ENCODE results near the gene BEST1. TPM values are rescaled to one million over a fixed set of nuclear protein-coding genes. Genes with fewer than 3 reads are reported as not detected.
A peak's percentile ranks its signal among the peaks of the same experiment; 100 is the strongest.

Gene BEST1
- total and polyA plus RNA-seq, 2 of the 13 experiments (the other 11 are each of a cell fraction or from before 2014, with no cell fraction given) = 0.09 to 0.65 TPM

DNA sequence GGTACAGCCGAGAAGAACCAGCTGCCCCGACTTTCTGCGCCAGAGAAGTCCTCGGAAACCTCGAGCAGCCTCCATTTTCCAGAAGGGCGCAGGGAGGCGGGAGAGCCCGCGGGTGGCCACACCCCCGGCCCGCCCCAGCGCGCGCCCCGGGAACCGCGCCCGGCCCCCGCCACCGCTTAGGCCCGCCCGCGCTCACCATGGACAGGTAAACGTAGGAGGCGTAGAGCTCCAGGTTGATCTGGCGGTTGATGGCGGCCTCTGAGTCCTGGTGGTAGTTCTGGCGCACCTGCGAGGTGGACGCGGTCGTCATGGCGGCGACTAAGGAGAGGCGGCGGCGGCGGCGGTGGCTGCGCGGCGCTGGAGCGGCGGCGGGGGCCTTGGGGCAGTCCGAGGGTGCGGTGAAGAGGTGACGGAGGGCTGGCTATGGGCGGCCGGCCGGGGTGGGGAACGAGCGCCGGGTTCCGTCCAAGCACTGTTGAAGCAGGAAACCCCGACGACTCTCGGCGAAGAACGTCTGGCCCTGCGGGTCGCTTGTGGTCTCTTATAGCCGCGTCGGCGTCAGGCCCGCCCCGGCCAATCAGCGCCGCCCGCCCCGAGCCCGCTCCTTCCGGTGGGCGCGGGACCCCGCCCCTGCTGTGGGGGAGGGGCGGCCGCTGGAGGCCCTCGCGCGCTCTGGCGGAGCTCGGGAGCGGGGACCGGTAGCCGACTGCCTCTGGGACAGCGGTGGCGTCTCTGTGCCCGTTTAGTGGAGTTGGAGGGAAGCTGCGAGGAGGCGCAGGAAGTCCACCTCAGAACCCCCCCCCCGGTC lies 17.2 kb downstream of the BEST1 start, which contains the start of gene FTH1 (continued):
- TF ChIP-seq ZNF777 (CRISPR knock-in tag; IDR thresholded peaks at IDR 0.05) (peak; percentile 83), ZNF143 (CRISPR knock-in tag; IDR thresholded peaks at IDR 0.05) (no peak), PREB (CRISPR knock-in tag; IDR thresholded peaks at IDR 0.05) (no peak), AKAP8 (CRISPR knock-in tag; IDR thresholded peaks at IDR 0.05) (no peak), ZNF180 (CRISPR knock-in tag; IDR thresholded peaks at IDR 0.05; ENCODE audit: borderline replicate concordance, low read depth) (no peak), JDP2 (CRISPR knock-in tag; IDR thresholded peaks at IDR 0.05; ENCODE audit: borderline replicate concordance) (peak; percentile 79), ARNTL (CRISPR knock-in tag; IDR thresholded peaks at IDR 0.05) (no peak), CBX2 (IDR thresholded peaks at IDR 0.05; ENCODE audit: low read depth, low read length) (no peak), CBX2 (CRISPR knock-in tag; IDR thresholded peaks at IDR 0.05; ENCODE audit: low read depth) (no peak), MTA1 (CRISPR knock-in tag; IDR thresholded peaks at IDR 0.05; ENCODE audit: borderline replicate concordance) (no peak), ZBTB26 (CRISPR knock-in tag; IDR thresholded peaks at IDR 0.05; ENCODE audit: borderline replicate concordance) (no peak), ZNF891 (CRISPR knock-in tag; IDR thresholded peaks at IDR 0.05) (peak; percentile 77; the same call in 1 of the 2 replicates), ZMYM3 (CRISPR knock-in tag; IDR thresholded peaks at IDR 0.05) (no peak), HMGXB3 (CRISPR knock-in tag; IDR thresholded peaks at IDR 0.05; ENCODE audit: borderline replicate concordance) (0 out of 2 replicates have a peak, but pooled peaks have one; percentile 14), DMAP1 (CRISPR knock-in tag; IDR thresholded peaks at IDR 0.05) (0 out of 2 replicates have a peak, but pooled peaks have one; percentile 60), HHEX (CRISPR knock-in tag; IDR thresholded peaks at IDR 0.05) (no peak), PATZ1 (CRISPR knock-in tag; IDR thresholded peaks at IDR 0.05) (peak; percentile 63; the same call in 1 of the 2 replicates)
- TF ChIP-seq, protein P1, sequence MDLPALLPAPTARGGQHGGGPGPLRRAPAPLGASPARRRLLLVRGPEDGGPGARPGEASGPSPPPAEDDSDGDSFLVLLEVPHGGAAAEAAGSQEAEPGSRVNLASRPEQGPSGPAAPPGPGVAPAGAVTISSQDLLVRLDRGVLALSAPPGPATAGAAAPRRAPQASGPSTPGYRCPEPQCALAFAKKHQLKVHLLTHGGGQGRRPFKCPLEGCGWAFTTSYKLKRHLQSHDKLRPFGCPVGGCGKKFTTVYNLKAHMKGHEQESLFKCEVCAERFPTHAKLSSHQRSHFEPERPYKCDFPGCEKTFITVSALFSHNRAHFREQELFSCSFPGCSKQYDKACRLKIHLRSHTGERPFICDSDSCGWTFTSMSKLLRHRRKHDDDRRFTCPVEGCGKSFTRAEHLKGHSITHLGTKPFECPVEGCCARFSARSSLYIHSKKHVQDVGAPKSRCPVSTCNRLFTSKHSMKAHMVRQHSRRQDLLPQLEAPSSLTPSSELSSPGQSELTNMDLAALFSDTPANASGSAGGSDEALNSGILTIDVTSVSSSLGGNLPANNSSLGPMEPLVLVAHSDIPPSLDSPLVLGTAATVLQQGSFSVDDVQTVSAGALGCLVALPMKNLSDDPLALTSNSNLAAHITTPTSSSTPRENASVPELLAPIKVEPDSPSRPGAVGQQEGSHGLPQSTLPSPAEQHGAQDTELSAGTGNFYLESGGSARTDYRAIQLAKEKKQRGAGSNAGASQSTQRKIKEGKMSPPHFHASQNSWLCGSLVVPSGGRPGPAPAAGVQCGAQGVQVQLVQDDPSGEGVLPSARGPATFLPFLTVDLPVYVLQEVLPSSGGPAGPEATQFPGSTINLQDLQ (CRISPR knock-in tag; IDR thresholded peaks at IDR 0.05) = peak; percentile 73; the same call in 1 of the 2 replicates
